T-helper 2 cell treated with Interferon-gamma antibody and Interleukin-4, amounts not matched to agents 5 μg/mL and 100 μg/mL, for 36 hours (primary cell): Measurements from ENCODE around the gene TMEM125.

Source experiments
- DNase-seq: peaks from one replicate; pipeline ENCODE4 v3.0.0; 2021; ENCODE audit warnings: low spot score
- H3K27ac Mint-ChIP-seq: one replicate; pipeline ENCODE4 v1.8.0; 2021; ENCODE audit warnings: mild to moderate bottlenecking, mixed read lengths
- H3K27me3 Mint-ChIP-seq: one replicate; pipeline ENCODE4 v1.8.0; 2021; ENCODE audit warnings: low read depth, mixed read lengths
- H3K36me3 Mint-ChIP-seq: one replicate; pipeline ENCODE4 v1.8.0; 2021; ENCODE audit warnings: low read depth, mixed read lengths
- H3K4me1 Mint-ChIP-seq: one replicate; pipeline ENCODE4 v1.8.0; 2021; ENCODE audit warnings: low read depth, mixed read lengths
- H3K4me3 Mint-ChIP-seq: one replicate; pipeline ENCODE4 v1.8.0; 2022; ENCODE audit warnings: mild to moderate bottlenecking, moderate library complexity, mixed read lengths
- H3K9me3 Mint-ChIP-seq: one replicate; pipeline ENCODE4 v1.8.0; 2021; ENCODE audit warnings: mixed read lengths

Gene TMEM125

DNA sequence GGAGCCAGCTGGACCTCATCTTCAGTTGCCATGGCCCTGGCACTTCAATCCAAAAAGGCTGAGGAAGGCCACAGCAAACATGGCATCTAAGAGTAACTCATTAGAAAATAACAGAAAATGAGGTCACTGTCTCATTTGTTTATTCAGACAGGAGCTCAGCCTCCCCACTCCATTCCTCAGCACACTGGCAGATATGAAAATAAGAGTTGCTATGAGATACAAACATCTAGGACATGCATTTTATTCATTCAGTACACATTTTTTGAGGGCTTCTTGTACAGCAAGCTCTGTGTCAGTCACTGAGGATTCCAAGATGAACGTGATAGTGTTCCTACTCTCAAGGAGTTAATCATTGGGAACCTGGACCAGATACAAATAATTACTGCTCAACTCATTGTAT is 32.7 kb upstream of the TMEM125 start:
- H3K4me1 Mint-ChIP-seq = peaks cover 14% of the 10 kb centered on the region
- H3K4me3 Mint-ChIP-seq = no peak overlapping the region
- H3K27ac Mint-ChIP-seq = no peak overlapping the region

DNA sequence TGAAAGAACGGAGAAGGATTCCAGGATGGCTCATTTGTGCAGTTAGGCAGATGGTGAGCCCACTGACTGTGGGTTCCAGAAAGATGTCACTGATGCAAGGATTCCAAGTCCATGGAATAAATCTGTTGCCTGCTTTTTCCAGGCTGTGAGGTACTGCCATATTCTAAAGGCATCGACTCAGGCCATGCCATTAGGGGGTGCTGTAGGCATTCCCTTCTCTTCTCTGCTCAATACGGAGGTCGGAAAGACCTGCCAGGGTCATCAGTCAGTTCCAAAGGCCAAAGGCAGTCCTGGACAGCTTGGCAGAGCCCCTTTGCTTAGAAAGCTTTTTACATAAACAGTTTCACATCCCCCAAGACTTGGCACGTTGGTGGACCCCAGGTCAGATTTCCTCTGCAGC is 31.7 kb upstream of the TMEM125 start:
- Mint-ChIP-seq H3K27ac (no peak overlapping the region), H3K4me3 (no peak overlapping the region), H3K4me1 (peaks cover 14% of the 10 kb centered on the region), H3K27me3 (no peaks in the 10 kb centered on the region), H3K36me3 (no peaks in the 10 kb centered on the region), H3K9me3 (peaks cover 4% of the 10 kb centered on the region)
- DNase-seq = peak; percentile 24

More for the DNA sequence above, 32.7 kb upstream of the TMEM125 start:
- no peak for DNase-seq
- Mint-ChIP-seq H3K36me3 (no peaks in the 10 kb centered on the region), H3K9me3 (peaks cover 4% of the 10 kb centered on the region), H3K27me3 (peaks cover 3% of the 10 kb centered on the region)

DNA sequence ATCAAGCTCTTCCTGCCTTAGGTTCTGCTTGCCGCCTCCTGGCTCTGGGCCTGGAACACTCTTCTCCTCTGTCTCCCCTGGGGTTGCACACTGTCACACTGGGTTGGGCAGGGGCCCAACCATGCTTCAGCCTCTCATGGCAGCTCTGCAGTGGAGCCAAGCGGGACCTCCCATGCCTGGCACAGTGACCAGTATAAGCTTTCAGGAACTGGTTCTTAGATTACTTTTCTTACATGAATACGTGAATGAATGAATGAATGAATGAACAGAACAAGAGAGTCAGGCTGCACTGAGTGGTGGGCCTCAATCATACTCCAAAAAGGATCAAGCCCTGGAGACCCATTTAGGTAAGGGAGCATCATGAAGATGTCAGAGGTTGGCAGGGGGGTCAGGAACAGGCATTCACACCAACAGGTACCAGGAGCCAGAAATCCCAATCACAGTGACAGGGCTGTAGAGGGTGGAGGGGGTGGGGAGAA is 30.8 kb upstream of the TMEM125 start:
- H3K27me3 Mint-ChIP-seq = no peaks in the 10 kb centered on the region
- peaks cover 14% of the 10 kb centered on the region for H3K4me1 Mint-ChIP-seq
- no peaks in the 10 kb centered on the region for H3K36me3 Mint-ChIP-seq
- H3K27ac Mint-ChIP-seq = no peak overlapping the region
- no peak overlapping the region for H3K4me3 Mint-ChIP-seq
- DNase-seq = no peak
- peaks cover 4% of the 10 kb centered on the region for H3K9me3 Mint-ChIP-seq

DNA sequence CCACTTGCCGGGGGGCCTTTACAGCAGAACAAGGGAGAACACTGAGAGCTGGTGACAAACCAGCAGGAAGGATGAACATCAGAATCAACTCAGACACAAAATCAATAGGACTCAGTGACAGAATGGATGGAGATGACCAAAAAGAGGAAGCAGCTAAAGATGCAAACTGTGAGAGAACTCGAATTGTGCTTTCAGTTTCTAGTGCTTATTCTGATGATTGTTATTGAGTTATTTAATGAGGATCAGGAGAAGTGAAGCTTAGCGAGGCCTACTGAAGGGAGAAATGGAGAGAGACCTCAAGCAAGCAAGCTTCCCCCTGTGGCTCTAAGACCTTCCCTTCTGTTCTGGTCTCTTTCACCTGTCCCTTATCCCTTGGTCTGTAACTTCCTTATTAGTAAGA is 30.3 kb upstream of the TMEM125 start:
- Mint-ChIP-seq H3K36me3 (no peaks in the 10 kb centered on the region), H3K4me1 (peaks cover 14% of the 10 kb centered on the region), H3K27me3 (no peaks in the 10 kb centered on the region), H3K9me3 (peaks cover 4% of the 10 kb centered on the region), H3K4me3 (no peak overlapping the region), H3K27ac (no peak overlapping the region)
- no peak for DNase-seq

DNA sequence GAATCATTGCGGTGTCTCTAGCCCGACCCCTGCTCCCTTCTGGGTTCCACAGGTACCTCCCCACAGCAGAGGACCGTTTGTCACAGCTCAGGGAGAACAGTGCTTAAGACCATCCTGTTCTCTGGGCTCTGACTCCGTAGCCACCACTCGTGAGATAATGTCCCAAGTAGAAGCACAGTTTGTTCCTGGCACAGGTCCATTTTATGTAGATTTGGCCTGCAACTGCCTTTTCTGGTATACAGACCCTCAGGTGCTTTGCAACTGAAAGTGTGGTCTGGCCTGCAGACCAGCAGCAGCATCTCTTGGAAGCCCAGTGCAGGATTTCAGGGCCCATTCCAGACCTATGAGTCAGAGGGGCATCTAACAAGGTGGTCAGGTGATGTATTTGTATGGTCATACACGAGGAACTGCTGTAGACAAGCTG is 28.4 kb upstream of the TMEM125 start:
- Mint-ChIP-seq H3K4me3 (no peak overlapping the region), H3K27ac (no peak overlapping the region), H3K9me3 (peaks cover 11% of the 10 kb centered on the region), H3K27me3 (peaks cover 7% of the 10 kb centered on the region), H3K4me1 (peaks cover 14% of the 10 kb centered on the region), H3K36me3 (no peaks in the 10 kb centered on the region)
- DNase-seq = no peak

DNA sequence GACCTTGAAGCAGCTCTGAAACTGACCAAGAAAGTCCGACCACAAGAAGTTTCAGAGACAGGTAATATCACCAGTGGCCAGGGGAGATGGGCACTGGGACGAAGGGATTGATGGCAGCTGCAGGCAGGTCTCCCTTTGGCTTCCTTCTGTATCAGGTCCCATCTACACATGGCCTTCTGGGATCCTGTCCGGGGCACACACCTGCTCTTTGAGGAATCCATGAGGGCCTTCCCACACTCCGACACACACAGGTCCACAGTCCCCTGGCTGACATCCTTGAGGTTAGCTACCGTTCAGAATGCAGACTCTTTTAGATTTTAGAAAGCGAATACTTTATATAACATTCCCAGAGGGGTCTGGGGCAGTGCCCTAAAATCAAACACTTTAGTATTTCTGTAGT is 26.5 kb upstream of the TMEM125 start:
- peaks cover 12% of the 10 kb centered on the region for H3K4me1 Mint-ChIP-seq
- H3K4me3 Mint-ChIP-seq = no peak overlapping the region
- peaks cover 11% of the 10 kb centered on the region for H3K27me3 Mint-ChIP-seq
- H3K36me3 Mint-ChIP-seq = no peaks in the 10 kb centered on the region
- DNase-seq = no peak
- peaks cover 17% of the 10 kb centered on the region for H3K9me3 Mint-ChIP-seq
- no peak overlapping the region for H3K27ac Mint-ChIP-seq

DNA sequence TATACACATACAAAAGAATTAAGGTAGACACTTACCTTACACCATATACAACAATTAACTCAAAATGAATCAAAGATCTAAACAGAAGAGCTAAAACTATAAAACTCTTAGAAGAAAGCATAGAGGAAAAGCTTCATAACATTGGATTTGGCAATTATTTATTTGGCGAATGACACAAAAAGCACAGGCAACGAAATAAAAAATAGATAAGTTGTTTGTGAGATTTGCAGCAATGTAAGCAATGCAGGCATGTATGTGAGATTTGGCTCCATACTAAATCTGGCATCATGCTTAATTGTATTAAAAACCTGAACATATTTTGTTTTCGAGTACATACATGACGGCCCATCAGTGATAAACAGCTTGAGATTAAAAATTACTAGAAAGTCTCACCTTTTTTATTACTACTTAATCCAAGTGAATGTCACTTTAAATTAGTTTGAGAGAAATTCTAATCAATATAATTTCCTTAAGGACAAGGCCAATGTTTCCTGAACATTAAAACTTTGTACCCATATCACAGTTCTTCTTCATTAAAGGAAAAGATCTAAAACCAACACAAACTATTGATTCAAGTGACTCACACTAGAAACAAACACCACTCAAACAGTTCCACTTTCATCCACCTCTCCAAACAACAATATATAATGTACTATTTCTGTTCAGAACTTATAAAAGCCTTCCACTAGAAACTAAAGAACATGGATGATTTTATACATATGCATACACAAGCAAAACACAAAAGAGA is 23.1 kb upstream of the TMEM125 start:
- Mint-ChIP-seq H3K4me3 (no peak overlapping the region), H3K4me1 (no peaks in the 10 kb centered on the region), H3K27me3 (peaks cover 20% of the 10 kb centered on the region), H3K9me3 (peaks cover 12% of the 10 kb centered on the region), H3K27ac (no peak overlapping the region), H3K36me3 (no peaks in the 10 kb centered on the region)
- no peak for DNase-seq

DNA sequence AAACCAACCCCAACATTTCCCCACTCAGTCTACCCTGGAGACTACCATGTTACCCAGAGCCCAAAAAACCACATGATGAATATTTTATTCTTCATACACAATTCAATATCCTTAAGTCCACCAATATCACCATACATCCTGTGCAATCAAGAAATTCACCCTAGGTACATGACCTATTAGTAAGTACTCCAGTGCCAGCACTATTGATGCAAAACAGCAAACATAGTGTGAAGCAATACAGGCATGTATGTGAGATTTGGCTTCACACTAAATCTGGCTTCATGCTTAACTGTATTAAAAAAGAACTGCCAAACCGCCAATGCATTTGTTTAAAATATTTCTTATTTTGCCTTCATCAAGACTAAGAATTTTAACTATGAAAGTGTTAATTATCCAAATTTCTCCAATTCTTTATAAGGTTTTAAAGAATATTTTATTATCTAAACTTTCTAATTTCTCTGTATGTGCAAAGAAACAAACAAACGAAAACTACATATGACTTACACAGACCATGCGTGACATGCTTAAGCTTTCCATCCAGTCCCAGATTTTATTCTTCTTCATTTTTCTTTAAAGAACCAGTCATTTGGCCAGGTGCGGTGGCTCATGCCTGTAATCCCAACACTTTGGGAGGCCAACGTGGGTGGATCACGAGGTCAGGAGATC is 22.4 kb upstream of the TMEM125 start:
- Mint-ChIP-seq H3K9me3 (peaks cover 12% of the 10 kb centered on the region), H3K4me3 (no peak overlapping the region), H3K27me3 (peaks cover 22% of the 10 kb centered on the region), H3K36me3 (no peaks in the 10 kb centered on the region), H3K27ac (no peak overlapping the region), H3K4me1 (no peaks in the 10 kb centered on the region)
- no peak for DNase-seq

DNA sequence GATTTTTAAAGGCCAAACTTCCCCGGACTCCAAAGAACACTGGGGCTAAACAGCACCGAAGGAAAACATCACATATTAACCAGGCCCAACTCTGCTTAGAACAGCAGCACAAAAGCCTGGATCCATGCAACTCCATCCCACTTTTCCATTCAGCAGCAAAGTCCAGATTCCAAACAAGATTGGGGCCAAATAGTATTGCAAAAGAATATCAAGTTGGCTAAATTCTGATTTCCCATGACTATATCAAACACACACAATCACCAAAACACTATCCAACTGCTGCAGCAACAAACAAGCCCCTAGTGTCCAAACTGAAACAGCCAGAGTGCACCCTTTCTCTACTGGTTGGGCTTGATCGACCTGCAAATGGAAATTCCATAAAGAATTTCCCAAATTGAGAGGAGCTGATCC is 19.4 kb upstream of the TMEM125 start:
- Mint-ChIP-seq H3K4me3 (no peak overlapping the region), H3K9me3 (peaks cover 12% of the 10 kb centered on the region), H3K27me3 (peaks cover 29% of the 10 kb centered on the region), H3K36me3 (no peaks in the 10 kb centered on the region), H3K27ac (no peak overlapping the region), H3K4me1 (no peaks in the 10 kb centered on the region)
- DNase-seq = no peak

DNA sequence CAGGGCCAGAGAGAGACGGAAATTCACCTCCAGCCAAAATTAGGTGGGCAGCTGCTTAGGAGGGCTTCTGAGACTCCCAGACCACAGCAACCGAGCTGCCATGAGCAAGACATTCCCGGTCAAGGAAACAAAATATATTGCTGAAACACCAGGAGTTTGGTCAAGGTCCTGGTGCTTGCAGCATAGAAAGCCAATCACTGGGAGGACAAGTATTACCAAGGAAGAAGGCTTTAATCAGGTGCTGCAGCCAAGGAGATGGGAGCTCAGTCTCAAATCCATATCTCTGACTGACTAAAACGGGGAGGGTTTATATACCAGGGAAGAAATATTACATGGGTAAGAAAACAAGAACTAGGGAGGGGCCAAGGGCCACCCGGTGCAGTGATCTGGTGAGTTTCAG is 18.8 kb upstream of the TMEM125 start:
- Mint-ChIP-seq H3K9me3 (peaks cover 9% of the 10 kb centered on the region), H3K4me1 (no peaks in the 10 kb centered on the region)
- no peak for DNase-seq

DNA sequence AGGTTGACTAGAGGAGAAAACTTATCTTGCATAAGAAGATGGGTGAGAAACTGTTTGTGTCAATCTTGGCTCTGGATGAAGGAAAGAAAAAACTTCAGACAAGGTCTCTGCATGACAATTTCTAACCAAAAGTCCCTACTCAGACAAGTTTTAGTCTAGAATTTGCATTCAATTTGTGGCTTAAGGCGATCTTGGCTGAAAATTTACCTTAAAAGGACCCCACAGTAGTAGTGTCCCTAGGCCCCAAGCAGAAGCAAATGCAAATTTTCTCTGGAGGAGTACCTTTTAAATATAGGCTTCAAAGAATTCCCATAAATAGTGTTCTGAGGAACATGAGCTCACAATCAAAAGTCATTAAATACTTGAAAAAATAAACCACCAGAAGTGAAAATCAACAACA is 17.6 kb upstream of the TMEM125 start:
- Mint-ChIP-seq H3K9me3 (peaks cover under 1% of the 10 kb centered on the region), H3K36me3 (no peaks in the 10 kb centered on the region), H3K4me3 (no peak overlapping the region), H3K27me3 (peaks cover 19% of the 10 kb centered on the region), H3K4me1 (no peaks in the 10 kb centered on the region), H3K27ac (no peak overlapping the region)
- DNase-seq = no peak

More for the DNA sequence above, 18.8 kb upstream of the TMEM125 start:
- no peak overlapping the region for H3K27ac Mint-ChIP-seq
- H3K27me3 Mint-ChIP-seq = peaks cover 26% of the 10 kb centered on the region
- no peak overlapping the region for H3K4me3 Mint-ChIP-seq
- no peaks in the 10 kb centered on the region for H3K36me3 Mint-ChIP-seq

DNA sequence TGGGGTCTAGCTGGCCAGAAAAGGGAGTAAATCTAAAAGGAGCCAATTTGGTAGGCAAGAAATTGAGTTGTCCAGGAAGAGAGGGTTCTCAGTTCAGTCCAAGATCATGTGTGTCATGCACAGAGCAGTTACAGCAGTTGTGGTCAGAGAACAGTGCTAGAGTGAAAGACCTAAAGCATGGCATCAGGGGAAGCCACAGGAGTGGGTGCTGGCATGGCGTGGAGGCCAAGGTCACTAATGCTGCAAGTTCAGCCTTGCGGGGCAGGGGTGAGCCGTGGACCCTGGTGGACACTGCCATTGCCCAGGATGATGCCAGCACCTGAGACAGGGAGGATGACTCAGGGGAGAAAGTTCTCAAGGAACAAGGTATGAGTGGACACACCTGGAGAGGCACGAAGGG is 16.6 kb upstream of the TMEM125 start:
- H3K27me3 Mint-ChIP-seq = peaks cover 19% of the 10 kb centered on the region
- H3K27ac Mint-ChIP-seq = no peak overlapping the region
- H3K9me3 Mint-ChIP-seq = peaks cover 3% of the 10 kb centered on the region
- no peaks in the 10 kb centered on the region for H3K36me3 Mint-ChIP-seq
- H3K4me1 Mint-ChIP-seq = no peaks in the 10 kb centered on the region
- no peak overlapping the region for H3K4me3 Mint-ChIP-seq
- no peak for DNase-seq

DNA sequence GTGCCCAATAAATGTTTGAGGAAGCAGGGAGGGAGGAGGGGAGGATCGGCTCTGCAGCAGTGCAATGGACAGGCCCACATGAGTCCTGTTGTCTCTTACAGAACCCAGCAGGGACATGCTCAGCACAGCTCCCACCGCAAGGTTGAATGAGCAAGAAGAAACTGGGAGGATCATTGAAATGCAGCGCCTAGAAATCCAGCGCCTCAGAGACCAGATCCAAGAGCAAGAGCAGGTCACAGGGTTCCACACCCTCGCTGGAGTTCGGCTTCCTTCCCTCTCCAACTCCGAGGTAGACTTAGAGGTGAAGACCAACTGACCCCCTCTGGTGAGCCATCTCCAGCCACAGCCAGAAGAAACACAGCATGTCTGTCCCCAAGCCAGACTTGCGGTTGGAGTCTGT is 15.9 kb upstream of the TMEM125 start:
- H3K9me3 Mint-ChIP-seq = peaks cover 7% of the 10 kb centered on the region
- no peaks in the 10 kb centered on the region for H3K4me1 Mint-ChIP-seq
- no peak for DNase-seq
- H3K36me3 Mint-ChIP-seq = no peaks in the 10 kb centered on the region
- H3K27ac Mint-ChIP-seq = no peak overlapping the region
- H3K27me3 Mint-ChIP-seq = peaks cover 19% of the 10 kb centered on the region
- no peak overlapping the region for H3K4me3 Mint-ChIP-seq

DNA sequence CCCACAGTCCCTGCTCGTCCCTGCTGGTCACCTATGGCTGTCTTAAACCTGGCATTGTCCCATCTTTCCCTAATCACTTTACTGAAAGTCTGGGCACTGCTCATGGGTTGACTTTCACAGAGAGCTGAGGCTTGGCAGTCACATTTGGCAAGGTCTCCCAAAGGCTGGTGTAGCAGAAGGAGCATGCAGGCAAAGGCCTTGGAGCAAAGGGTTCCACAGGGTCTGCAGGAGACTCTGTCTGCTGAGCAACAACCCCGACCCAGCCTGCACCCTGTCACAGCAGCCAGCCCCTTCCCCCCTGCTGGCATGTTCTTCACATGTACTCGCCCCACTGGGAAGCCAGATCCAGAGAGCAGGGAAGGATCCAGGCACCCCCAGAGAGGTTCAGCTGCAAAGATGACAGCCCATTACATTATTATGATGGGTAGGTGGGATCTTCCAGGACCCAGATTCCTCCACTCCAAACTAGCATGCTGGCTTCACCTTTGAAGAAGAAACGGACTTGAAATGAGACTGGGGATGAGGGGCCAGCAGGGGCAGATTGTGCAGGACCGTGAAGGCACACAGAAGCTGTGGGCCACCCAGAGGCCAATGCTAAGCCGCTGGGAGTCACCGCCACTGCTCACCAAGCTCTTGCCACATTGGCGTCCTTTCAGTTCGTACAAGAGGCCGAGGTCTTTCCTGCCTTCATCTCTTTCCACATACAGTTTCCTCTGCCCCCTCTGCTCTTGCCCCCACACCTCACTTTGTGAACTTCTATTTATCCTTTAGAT is 14.2 kb upstream of the TMEM125 start:
- Mint-ChIP-seq H3K36me3 (no peaks in the 10 kb centered on the region), H3K4me3 (no peak overlapping the region), H3K9me3 (peaks cover 7% of the 10 kb centered on the region), H3K4me1 (no peaks in the 10 kb centered on the region), H3K27ac (no peak overlapping the region), H3K27me3 (peaks cover 19% of the 10 kb centered on the region)
- DNase-seq = no peak
